Ovary (tissue), 3 donors: Measurements from ENCODE around the gene DOCK4.

Source experiments
- EP300 ChIP-seq: sonication (generic); formaldehyde crosslinking; IDR thresholded peaks from one replicate; pipeline ENCODE4 v1.6.1; 2017; ENCODE audit warnings: antibody characterized with exemption
- POLR2A ChIP-seq: fragments of 450-650 bp; IDR thresholded peaks from one replicate; pipeline ENCODE4 v1.6.1; 2017; ENCODE audit warnings: antibody characterized with exemption, mild to moderate bottlenecking, moderate library complexity
- TF ChIP-seq, protein P1 (sequence below), 3 donors: fragments of 450-650 bp in 2 of 3; fragments of 200-600 bp in 1 of 3; IDR thresholded peaks; one replicate each; pipeline versions ENCODE4 v1.5.1 to v1.8.0; 2016 to 2022; ENCODE audit warnings: antibody characterized with exemption in 3 of 3, mild to moderate bottlenecking in 1 of 3
- donor health status: DM: no; HTN: no; CAD: no.

DNA sequence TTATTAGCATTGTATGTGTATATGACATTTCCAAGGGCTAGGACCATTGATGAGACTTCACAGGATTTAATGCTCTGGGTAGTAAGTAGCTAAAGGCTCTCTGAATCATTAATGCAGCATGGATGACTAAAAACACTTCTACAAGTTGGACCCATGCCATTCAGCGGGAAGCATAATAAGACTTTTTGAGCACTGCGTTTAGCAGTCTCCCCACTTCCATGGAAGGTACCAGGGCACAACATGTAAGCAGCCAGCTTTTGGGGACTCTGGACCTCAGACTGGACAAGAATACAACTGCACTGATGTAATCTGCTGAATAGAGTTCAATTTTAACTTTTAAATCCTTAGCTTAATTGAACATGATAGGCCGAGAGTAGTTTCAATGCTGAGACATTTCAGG lies 452.2 kb downstream of the DOCK4 start:
- TF ChIP-seq POLR2A (no peak), EP300 (no peak)
- TF ChIP-seq, protein P1, sequence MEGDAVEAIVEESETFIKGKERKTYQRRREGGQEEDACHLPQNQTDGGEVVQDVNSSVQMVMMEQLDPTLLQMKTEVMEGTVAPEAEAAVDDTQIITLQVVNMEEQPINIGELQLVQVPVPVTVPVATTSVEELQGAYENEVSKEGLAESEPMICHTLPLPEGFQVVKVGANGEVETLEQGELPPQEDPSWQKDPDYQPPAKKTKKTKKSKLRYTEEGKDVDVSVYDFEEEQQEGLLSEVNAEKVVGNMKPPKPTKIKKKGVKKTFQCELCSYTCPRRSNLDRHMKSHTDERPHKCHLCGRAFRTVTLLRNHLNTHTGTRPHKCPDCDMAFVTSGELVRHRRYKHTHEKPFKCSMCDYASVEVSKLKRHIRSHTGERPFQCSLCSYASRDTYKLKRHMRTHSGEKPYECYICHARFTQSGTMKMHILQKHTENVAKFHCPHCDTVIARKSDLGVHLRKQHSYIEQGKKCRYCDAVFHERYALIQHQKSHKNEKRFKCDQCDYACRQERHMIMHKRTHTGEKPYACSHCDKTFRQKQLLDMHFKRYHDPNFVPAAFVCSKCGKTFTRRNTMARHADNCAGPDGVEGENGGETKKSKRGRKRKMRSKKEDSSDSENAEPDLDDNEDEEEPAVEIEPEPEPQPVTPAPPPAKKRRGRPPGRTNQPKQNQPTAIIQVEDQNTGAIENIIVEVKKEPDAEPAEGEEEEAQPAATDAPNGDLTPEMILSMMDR (IDR thresholded peaks at IDR 0.05): no peak
